Measurements from ENCODE around the gene TPX2.

GRCh38 chr20:31731321-31731717 lies 7.8 kb upstream of the TPX2 start:
- TF ChIP-seq CTCF (IDR thresholded peaks at IDR 0.05) (no peak), POLR2A (IDR thresholded peaks at IDR 0.05) (no peak)

Data from Peyer's patch (tissue), 4 donors.